ENCODE results near the gene DDIAS. TPM values are rescaled to one million over a fixed set of nuclear protein-coding genes. Genes with fewer than 3 reads are reported as not detected.
A peak's percentile ranks its signal among the peaks of the same experiment; 100 is the strongest.

Gene DDIAS
- total and polyA plus RNA-seq, 9 of the 15 experiments (the other 6 are each of a cell fraction or from before 2014, with no cell fraction given), result 9.4 to 27.2 (median 23.3) TPM

DNA sequence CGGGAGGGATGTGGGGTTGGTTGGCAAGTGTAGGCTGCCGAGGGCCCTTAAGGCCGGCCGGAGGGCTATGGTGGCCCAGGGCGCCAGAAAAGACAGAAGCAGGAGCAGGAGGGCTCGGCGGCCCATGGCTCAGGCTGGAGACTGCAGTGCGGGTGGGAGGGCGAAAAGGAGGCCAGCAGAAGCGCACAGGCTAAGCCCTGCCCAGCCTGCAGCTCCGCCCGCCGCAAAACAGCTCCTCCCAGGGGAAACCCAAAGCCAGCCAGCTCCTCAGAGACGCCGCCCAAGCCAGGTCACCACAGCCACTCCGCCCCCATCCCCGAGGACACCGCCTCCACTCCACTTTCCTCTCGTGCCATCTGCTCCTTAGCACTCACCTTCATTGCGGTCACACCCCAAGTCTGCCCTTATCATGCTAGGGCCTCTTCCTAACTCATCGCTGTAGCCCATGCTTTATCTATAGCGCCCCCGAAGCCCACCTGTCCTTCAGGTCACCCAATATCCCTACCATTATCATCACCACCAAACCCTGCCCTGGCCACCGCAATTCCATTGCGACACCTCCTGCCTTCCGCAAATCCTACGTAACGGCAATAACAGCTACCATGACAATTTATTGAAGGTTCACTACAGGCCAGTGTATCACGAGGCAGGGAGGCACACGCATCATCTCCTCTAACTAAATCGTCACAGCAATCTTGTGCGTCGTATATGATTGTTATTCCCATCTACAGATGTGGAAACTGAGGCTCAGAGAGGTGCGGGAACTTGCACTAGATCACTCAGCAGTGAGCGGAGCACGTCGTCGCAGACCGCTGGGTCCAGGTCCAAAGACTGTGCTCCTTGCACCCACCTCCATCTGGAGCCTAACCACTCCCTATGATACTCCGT lies 1.0 kb upstream of the DDIAS start, which contains the start of gene PRCP (continued):
- no peak for TF ChIP-seq HDAC8 (tag; IDR thresholded peaks at IDR 0.05)
- TF ChIP-seq, protein P1, sequence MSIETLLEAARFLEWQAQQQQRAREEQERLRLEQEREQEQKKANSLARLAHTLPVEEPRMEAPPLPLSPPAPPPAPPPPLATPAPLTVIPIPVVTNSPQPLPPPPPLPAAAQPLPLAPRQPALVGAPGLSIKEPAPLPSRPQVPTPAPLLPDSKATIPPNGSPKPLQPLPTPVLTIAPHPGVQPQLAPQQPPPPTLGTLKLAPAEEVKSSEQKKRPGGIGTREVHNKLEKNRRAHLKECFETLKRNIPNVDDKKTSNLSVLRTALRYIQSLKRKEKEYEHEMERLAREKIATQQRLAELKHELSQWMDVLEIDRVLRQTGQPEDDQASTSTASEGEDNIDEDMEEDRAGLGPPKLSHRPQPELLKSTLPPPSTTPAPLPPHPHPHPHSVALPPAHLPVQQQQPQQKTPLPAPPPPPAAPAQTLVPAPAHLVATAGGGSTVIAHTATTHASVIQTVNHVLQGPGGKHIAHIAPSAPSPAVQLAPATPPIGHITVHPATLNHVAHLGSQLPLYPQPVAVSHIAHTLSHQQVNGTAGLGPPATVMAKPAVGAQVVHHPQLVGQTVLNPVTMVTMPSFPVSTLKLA (conservative IDR thresholded peaks at IDR 0.05), result peak in 1 of 2 experiments; percentile 71; a peak in 3 of 4 replicates
- no peak for TF ChIP-seq ZNF311 (CRISPR knock-in tag; IDR thresholded peaks at IDR 0.05)
- peak; percentile 57; the same call in 1 of the 2 replicates for TF ChIP-seq GATAD2B (IDR thresholded peaks at IDR 0.05; ENCODE audit: borderline replicate concordance)
- TF ChIP-seq, protein P2, sequence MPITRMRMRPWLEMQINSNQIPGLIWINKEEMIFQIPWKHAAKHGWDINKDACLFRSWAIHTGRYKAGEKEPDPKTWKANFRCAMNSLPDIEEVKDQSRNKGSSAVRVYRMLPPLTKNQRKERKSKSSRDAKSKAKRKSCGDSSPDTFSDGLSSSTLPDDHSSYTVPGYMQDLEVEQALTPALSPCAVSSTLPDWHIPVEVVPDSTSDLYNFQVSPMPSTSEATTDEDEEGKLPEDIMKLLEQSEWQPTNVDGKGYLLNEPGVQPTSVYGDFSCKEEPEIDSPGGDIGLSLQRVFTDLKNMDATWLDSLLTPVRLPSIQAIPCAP (CRISPR knock-in tag; IDR thresholded peaks at IDR 0.05; ENCODE audit: borderline replicate concordance), result no peak
- no peak for TF ChIP-seq ZNF354B (CRISPR knock-in tag; IDR thresholded peaks at IDR 0.05)
- TF ChIP-seq ZNF644 (tag; IDR thresholded peaks at IDR 0.05; ENCODE audit: low read depth), result no peak
- TF ChIP-seq, protein P3, sequence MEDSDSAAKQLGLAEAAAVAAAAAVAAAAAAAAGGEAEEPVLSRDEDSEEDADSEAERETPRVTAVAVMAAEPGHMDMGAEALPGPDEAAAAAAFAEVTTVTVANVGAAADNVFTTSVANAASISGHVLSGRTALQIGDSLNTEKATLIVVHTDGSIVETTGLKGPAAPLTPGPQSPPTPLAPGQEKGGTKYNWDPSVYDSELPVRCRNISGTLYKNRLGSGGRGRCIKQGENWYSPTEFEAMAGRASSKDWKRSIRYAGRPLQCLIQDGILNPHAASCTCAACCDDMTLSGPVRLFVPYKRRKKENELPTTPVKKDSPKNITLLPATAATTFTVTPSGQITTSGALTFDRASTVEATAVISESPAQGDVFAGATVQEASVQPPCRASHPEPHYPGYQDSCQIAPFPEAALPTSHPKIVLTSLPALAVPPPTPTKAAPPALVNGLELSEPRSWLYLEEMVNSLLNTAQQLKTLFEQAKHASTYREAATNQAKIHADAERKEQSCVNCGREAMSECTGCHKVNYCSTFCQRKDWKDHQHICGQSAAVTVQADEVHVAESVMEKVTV (CRISPR knock-in tag; IDR thresholded peaks at IDR 0.05), result no peak
- no peak for TF ChIP-seq CCAR2 (IDR thresholded peaks at IDR 0.05; ENCODE audit: low read depth, low read length)
- 0 out of 2 replicates have a peak, but pooled peaks have one; percentile 5 for TF ChIP-seq JUN (IDR thresholded peaks at IDR 0.05; ENCODE audit: borderline replicate concordance, low read depth, low read length)
- TF ChIP-seq JUN (CRISPR knock-in tag; IDR thresholded peaks at IDR 0.05; ENCODE audit: borderline replicate concordance), result no peak
- TF ChIP-seq ZNF175 (CRISPR knock-in tag; IDR thresholded peaks at IDR 0.05; ENCODE audit: low read depth), result no peak
- TF ChIP-seq ZFX (CRISPR knock-in tag; IDR thresholded peaks at IDR 0.05), result peak; percentile 95
- no peak for TF ChIP-seq SNIP1 (IDR thresholded peaks at IDR 0.05; ENCODE audit: low read depth)
- peak; percentile 58; the same call in 1 of the 2 replicates for TF ChIP-seq L3MBTL2 (IDR thresholded peaks at IDR 0.05)
- no peak for TF ChIP-seq BACH1 (tag; IDR thresholded peaks at IDR 0.05)
- TF ChIP-seq ZNF282 (CRISPR knock-in tag; IDR thresholded peaks at IDR 0.05), result no peak
- TF ChIP-seq MEF2A (IDR thresholded peaks at IDR 0.05; ENCODE audit: control insufficient read depth, low read depth, low read length), result no peak
- TF ChIP-seq, protein P4, sequence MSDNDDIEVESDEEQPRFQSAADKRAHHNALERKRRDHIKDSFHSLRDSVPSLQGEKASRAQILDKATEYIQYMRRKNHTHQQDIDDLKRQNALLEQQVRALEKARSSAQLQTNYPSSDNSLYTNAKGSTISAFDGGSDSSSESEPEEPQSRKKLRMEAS (CRISPR knock-in tag; IDR thresholded peaks at IDR 0.05), result no peak
- TF ChIP-seq PURB (CRISPR knock-in tag; IDR thresholded peaks at IDR 0.05; ENCODE audit: low read depth), result no peak
- no peak for TF ChIP-seq CREBBP (IDR thresholded peaks at IDR 0.05; ENCODE audit: low read depth, low read length)
- TF ChIP-seq, protein P5, sequence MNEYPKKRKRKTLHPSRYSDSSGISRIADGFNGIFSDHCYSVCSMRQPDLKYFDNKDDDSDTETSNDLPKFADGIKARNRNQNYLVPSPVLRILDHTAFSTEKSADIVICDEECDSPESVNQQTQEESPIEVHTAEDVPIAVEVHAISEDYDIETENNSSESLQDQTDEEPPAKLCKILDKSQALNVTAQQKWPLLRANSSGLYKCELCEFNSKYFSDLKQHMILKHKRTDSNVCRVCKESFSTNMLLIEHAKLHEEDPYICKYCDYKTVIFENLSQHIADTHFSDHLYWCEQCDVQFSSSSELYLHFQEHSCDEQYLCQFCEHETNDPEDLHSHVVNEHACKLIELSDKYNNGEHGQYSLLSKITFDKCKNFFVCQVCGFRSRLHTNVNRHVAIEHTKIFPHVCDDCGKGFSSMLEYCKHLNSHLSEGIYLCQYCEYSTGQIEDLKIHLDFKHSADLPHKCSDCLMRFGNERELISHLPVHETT (CRISPR knock-in tag; conservative IDR thresholded peaks at IDR 0.05 in 1 of 2, IDR thresholded peaks at IDR 0.05 in 1 of 2), result no peak
